Stimulated activated naive CD8-positive, alpha-beta T cell treated with anti-CD3 and anti-CD28 coated beads, Interleukin-15, amount 100 ng/mL, for 72 hours (primary cell): ENCODE data around the gene SLC25A45.
"Not testable (repeated sequence)": the region's sequence is repeated elsewhere in the genome, so short reads cannot be mapped to it uniquely, and the experiment has no call there.

Source experiments
- ATAC-seq: fragments of 150-1000 bp; cut with Tn5 transposase; 2 replicates; pipeline ENCODE4 v1.10.0; 2021; ENCODE audit warnings: mild to moderate bottlenecking, moderate library complexity
- DNase-seq, 2 donors: peaks; one replicate each; pipeline ENCODE4 v3.0.0; 2021 to 2022
- H3K27ac Mint-ChIP-seq, 2 donors: one replicate each; pipeline ENCODE4 v1.8.0; 2022; ENCODE audit warnings: mild to moderate bottlenecking in 2 of 2, mixed read lengths in 2 of 2, moderate library complexity in 2 of 2
- H3K27me3 Mint-ChIP-seq: one replicate; pipeline ENCODE4 v1.8.0; 2022; ENCODE audit warnings: mixed read lengths
- H3K4me1 Mint-ChIP-seq: one replicate; pipeline ENCODE4 v1.8.0; 2022; ENCODE audit warnings: mild to moderate bottlenecking, mixed read lengths
- H3K4me3 Mint-ChIP-seq, 2 donors: one replicate each; pipeline ENCODE4 v1.8.0; 2022; ENCODE audit warnings: mild to moderate bottlenecking in 2 of 2, mixed read lengths in 2 of 2, moderate library complexity in 1 of 2
- H3K9me3 Mint-ChIP-seq, 2 donors: one replicate each; pipeline ENCODE4 v1.8.0; 2022; ENCODE audit warnings: mixed read lengths in 2 of 2

SLC25A45 gene

DNA sequence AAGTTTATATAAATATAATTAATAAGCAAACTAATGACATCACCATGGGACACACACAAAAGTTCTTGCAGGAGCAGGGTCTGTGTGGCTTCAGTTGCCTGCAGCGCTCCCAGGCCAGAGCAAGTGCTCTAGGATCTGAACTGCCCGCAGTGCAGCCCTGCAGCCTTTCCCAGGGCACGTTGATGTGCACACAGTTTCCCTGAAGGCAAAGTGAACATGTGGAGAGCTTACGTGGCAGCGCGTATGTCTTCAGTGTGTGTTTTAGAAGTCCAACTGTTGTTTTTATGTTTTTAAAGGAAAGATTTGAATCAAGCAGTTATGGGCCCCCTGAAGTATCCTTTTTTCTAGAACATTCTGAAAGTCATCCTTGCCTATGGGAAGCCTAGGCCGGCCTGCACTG lies 29.1 kb downstream of the SLC25A45 start:
- ATAC-seq (no peak), DNase-seq (no peak)
- Mint-ChIP-seq H3K27me3 (peaks cover 6% of the 10 kb centered on the region), H3K4me1 (peaks cover 25% of the 10 kb centered on the region), H3K27ac (no peak overlapping the region), H3K9me3 (no peaks in the 10 kb centered on the region), H3K4me3 (peak overlapping the region; percentile 41 to 71)

DNA sequence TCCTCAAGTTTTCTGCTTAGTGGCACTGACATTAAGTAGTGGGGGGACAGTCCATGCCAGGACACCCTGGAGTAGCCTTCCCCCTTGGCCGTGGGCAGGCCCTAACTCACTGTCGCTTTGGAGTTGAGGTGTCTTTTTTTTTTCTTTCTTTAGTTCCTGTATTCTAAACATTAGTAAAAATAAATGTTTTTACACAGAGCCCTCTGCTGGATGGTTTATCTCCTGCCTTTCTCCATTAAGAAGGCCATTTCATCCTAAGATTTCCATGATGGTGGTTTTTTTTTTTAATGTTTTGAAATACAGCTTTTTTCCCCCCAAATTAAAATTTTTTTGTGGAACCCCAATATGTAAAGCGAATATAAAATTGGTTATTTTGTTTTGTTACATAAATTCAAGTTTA lies 29.7 kb downstream of the SLC25A45 start:
- Mint-ChIP-seq H3K4me1 (peaks cover 25% of the 10 kb centered on the region), H3K4me3 (no peak overlapping the region), H3K27ac (no peak overlapping the region), H3K27me3 (peaks cover 6% of the 10 kb centered on the region), H3K9me3 (no peaks in the 10 kb centered on the region)
- DNase-seq (no peak), ATAC-seq (no peak)

GRCh38 chr11:65351511-65351910 lies 30.9 kb downstream of the SLC25A45 start:
- Mint-ChIP-seq H3K27me3 (no peaks in the 10 kb centered on the region), H3K27ac (no peak overlapping the region), H3K9me3 (no peaks in the 10 kb centered on the region), H3K4me1 (peaks cover 25% of the 10 kb centered on the region), H3K4me3 (no peak overlapping the region)
- no peak for DNase-seq
- no peak for ATAC-seq

DNA sequence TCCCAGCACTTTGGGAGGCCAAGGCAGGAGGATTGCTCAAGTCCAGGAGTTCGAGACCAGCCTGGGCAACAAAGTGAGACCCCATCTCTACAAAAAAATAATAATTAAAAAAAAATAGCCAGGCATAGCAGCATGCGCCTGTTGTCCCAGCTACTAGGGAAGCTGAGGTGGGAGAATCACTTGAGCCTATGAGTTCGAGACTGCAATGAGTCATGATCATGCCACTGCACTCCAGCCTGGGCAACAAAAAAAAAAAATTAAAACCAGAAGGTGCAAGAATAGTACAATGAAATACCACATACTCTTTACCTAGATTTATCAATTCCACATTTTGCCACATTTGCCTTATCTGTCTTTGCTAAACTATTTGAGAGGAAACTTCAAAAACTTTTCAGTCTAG lies 40.6 kb downstream of the SLC25A45 start:
- Mint-ChIP-seq H3K27ac (no peak overlapping the region), H3K27me3 (no peaks in the 10 kb centered on the region), H3K4me3 (no peak overlapping the region), H3K9me3 (no peaks in the 10 kb centered on the region), H3K4me1 (peaks cover 30% of the 10 kb centered on the region)
- DNase-seq = no peak
- no peak for ATAC-seq

DNA sequence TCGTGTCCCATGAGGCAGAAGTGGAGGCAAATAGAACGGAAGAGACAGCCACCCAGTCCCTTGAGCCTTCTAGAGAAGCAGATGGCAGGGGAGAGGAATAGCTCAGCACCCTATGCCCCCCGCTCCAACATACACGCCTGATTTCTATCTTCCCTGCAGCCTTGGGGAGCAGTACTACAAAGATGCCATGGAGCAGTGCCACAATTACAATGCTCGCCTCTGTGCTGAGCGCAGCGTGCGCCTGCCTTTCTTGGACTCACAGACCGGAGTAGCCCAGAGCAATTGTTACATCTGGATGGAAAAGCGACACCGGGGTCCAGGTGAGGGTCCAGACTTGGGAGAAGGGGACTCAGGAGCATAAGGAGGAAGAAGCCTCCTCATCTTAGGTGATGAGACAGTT lies 42.2 kb downstream of the SLC25A45 start:
- ATAC-seq (no peak), DNase-seq (no peak)
- peaks cover 37% of the 10 kb centered on the region for H3K4me1 Mint-ChIP-seq
- H3K27me3 Mint-ChIP-seq = no peaks in the 10 kb centered on the region
- H3K27ac Mint-ChIP-seq = peak overlapping the region in 1 of 2 donors; percentile 9
- no peaks in the 10 kb centered on the region for H3K9me3 Mint-ChIP-seq
- H3K4me3 Mint-ChIP-seq = no peak overlapping the region

DNA sequence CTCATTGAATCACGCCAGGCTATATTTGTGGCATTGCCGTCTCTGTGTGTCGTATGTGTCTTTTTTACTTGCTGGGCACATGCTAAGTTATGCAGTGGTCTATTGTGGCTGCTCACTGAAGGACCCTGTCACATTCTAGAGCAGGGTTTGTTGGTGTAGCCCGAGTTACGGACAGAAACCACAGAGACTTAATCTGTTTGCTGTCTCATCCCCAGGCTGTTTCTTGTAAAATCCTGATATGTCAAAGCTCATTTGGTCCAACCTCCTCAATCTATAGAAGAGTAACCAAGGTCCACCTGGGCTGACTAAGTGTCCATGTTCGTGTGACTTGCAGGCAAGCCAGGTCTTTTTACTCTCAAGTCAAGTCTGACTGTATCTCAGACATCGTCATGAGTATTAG lies 43.8 kb downstream of the SLC25A45 start:
- Mint-ChIP-seq H3K9me3 (no peaks in the 10 kb centered on the region), H3K27me3 (no peaks in the 10 kb centered on the region), H3K27ac (peak overlapping the region in 1 of 2 donors; percentile 35), H3K4me1 (peaks cover 47% of the 10 kb centered on the region), H3K4me3 (no peak overlapping the region)
- DNase-seq (no peak), ATAC-seq (no peak)

- Mint-ChIP-seq H3K9me3 (no peaks in the 10 kb centered on the region), H3K4me3 (peak overlapping the region; percentile 89 to 95)
- DNase-seq = no peak
These were observed 47.6 kb downstream of the SLC25A45 start for GRCh38 chr11:65334696-65335295.

DNA sequence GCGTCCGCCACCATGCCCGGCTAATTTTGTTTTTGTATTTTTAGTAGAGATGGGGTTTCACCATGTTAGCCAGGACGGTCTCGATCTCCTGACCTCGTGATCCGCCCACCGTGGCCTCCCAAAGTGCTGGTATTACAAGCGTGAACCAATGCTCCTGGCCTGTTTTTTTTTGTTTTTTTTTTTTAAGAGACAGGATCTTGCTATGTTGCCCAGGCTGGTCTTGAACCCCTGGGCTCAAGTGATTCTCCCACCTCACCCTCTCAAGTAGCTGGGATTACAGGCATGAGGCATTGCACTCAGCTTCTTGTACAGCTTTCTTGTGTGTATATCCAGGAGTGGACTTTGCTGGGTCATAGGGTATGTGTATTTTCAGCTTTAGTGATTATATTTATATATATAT lies 49.9 kb downstream of the SLC25A45 start:
- H3K4me3 Mint-ChIP-seq, DNase-seq, H3K9me3 Mint-ChIP-seq, ATAC-seq, H3K27ac Mint-ChIP-seq, H3K27me3 Mint-ChIP-seq: not testable (repeated sequence)
- H3K4me1 Mint-ChIP-seq = peaks cover 25% of the 10 kb centered on the region

More at GRCh38 chr11:65334696-65335295, 47.6 kb downstream of the SLC25A45 start:
- Mint-ChIP-seq H3K27me3 (no peaks in the 10 kb centered on the region), H3K27ac (peak overlapping the region; percentile 92 to 94), H3K4me1 (peaks cover 40% of the 10 kb centered on the region)
- ATAC-seq = no peak

DNA sequence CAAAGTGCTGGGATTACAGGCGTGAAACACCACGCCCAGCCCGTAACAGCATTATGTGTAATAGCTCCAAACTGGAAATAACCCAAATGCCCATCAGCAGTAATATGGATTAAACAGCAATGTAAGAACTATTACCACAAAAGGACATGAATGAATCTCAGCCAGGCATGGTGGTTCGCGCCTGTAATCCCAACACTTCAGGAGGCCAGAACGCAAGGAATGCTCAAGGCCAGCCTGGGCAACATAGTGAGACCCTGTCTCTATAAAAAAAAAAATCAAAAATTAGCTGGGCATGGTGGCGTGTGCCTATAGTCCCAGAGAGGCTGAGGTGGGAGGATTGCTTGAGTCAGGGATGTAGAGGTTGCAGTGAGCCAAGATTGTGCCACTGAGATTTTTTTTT lies 51.9 kb downstream of the SLC25A45 start:
- no peak for ATAC-seq
- H3K27me3 Mint-ChIP-seq = no peaks in the 10 kb centered on the region
- no peak overlapping the region for H3K4me3 Mint-ChIP-seq
- DNase-seq = no peak
- H3K9me3 Mint-ChIP-seq = no peaks in the 10 kb centered on the region
- H3K4me1 Mint-ChIP-seq = peaks cover 21% of the 10 kb centered on the region
- H3K27ac Mint-ChIP-seq = no peak overlapping the region

DNA sequence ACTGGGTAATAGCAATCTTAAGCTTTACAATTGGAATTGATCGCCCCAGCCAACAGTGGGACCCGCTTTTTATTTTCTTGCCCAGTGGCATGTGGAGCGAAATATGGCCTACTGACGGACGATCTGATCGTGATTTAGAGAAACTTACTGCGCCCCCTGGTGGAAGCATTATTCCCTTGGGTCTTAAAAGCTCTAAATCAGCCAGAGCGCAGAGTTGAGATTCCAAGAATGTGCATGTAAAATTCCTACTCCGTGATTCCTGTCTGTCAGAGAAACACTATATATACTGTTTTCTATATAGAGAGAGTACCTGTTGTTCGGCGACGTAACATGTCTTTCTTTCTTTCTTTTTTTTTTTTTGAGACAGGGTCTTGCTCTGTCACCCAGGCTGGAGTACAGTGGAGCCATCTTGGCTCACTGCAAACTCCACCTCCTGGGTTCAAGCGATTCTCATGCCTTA lies 52.5 kb downstream of the SLC25A45 start:
- ATAC-seq = peak; percentile 40
- peak overlapping the region in 1 of 2 donors; percentile 42 for H3K27ac Mint-ChIP-seq

DNA sequence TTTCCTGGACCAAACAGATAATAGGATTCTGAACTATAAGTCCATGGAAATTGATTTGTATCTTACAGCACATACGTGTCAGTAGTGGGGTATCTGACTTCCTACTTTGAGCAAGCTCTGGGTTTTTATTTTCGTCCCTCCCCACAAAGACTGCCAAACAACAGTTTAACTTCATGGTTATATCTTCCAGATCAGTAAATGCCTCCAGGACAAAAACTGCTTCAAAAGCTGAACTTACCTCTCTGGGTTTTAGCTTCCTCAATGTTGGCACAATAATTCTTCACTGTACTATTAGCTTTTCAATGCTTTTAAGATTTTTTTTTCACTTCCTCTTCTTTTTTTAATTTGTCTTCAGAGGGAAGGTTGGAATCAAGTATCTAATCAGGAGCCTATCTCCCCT lies 53.0 kb downstream of the SLC25A45 start:
- no peak for ATAC-seq

More for the DNA sequence above, 52.5 kb downstream of the SLC25A45 start:
- Mint-ChIP-seq H3K4me1 (peaks cover 15% of the 10 kb centered on the region), H3K9me3 (no peaks in the 10 kb centered on the region), H3K4me3 (peak overlapping the region in 1 of 2 donors; percentile 57), H3K27me3 (no peaks in the 10 kb centered on the region)
- DNase-seq = peak; percentile 77 to 78

DNA sequence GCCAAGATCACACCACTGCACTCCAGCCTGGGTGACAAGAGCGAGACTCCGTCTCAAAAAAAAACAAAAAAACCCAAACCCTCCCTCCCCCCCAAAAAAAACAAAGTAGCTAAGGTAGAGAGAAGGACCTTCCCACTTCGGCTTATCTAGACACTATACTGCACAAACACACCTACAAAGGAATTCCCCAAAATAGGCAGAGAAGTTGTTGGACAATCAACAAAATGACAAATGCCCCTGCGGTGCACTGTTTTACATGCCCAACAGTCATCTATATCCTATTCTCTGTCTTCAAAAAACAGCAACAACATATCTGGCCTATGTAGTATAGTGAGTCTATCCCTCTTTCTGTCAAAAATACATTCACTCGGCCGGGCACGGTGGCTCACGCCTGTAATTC lies 55.4 kb downstream of the SLC25A45 start:
- Mint-ChIP-seq H3K27ac (no peak overlapping the region), H3K4me1 (peaks cover 8% of the 10 kb centered on the region), H3K27me3 (no peaks in the 10 kb centered on the region), H3K9me3 (no peaks in the 10 kb centered on the region), H3K4me3 (no peak overlapping the region)
- no peak for ATAC-seq
- no peak for DNase-seq

More for the DNA sequence above, 53.0 kb downstream of the SLC25A45 start:
- Mint-ChIP-seq H3K27ac (no peak overlapping the region), H3K9me3 (no peaks in the 10 kb centered on the region), H3K27me3 (no peaks in the 10 kb centered on the region), H3K4me3 (peak overlapping the region in 1 of 2 donors; percentile 57), H3K4me1 (peaks cover 11% of the 10 kb centered on the region)
- DNase-seq = no peak

- ATAC-seq (no peak), DNase-seq (no peak)
- no peak overlapping the region for H3K27ac Mint-ChIP-seq
- H3K4me3 Mint-ChIP-seq = no peak overlapping the region
- no peaks in the 10 kb centered on the region for H3K27me3 Mint-ChIP-seq
- no peaks in the 10 kb centered on the region for H3K9me3 Mint-ChIP-seq
- peaks cover 8% of the 10 kb centered on the region for H3K4me1 Mint-ChIP-seq
These were observed 57.0 kb downstream of the SLC25A45 start for GRCh38 chr11:65325435-65325834.
